NCI-H1105 (cell line): ENCODE data around the gene MOB3B.
"Not testable (repeated sequence)": the region's sequence is repeated elsewhere in the genome, so short reads cannot be mapped to it uniquely, and the experiment has no call there.

Experiments
- DNase-seq: peaks from one replicate; lab custom pipeline; 2025; lab: John Stamatoyannopoulos, UW

MOB3B gene

DNA sequence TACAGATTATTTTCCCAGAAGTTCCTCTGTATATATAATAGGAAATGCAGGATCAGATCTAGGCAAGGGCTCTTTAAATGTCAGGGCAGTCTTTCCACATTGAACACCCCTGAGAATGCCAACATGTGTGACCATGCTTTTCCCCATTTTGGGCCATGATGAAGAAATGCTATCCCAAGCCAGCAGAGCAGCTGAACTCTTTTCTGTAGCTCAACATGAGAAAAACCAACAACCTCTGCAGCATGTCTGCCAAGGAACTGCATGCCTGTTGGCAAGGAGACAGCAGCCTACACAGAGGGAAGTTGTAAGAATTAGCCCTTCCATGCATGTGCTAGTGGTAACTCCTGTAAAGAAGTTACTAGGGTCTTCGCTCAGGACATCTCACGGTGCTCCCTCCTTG is 15.1 kb downstream of the MOB3B start:
- DNase-seq = no peak

GRCh38 chr9:27511771-27512170 is 17.8 kb downstream of the MOB3B start:
- DNase-seq = no peak

DNA sequence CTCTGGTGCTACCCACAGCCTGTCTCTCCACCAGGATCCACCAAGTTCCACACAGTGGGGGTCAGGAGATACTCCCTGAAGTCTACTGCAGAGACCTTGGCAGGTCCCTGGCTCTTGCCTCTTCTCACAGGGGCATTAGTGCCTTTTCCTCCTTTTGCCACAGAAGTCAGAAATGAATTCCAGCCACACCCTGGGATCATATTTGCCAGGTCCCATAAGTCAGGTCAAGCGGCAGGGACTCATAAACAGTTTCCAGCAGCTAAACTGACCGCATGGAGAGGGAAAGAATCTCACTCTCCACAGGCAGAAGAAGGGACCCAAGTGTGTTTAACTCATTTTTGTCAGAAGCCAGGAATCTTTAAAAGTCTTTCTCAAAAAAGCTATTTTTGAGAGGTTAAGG is 18.8 kb downstream of the MOB3B start:
- DNase-seq = no peak

DNA sequence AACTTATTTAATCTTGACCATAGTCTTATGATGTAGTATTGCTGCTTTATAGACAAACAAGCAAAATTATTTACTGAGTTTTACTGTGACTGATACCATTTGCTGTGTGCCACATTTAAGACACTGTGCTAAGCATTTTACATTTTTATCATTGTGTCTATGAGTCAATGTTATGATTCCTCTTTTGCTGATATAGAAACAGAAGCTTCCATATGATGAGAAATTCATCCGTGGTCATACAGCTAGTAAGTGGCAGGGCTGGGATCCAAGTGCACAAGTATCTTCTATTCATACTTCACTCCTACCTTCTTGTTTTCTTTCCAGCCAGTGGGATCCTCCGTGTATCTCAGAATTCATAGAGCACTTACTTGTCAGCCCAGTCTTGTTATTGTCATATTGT is 22.6 kb downstream of the MOB3B start:
- DNase-seq = no peak

- no peak for DNase-seq
Observed at GRCh38 chr9:27505744-27506161, 23.9 kb downstream of the MOB3B start.

DNA sequence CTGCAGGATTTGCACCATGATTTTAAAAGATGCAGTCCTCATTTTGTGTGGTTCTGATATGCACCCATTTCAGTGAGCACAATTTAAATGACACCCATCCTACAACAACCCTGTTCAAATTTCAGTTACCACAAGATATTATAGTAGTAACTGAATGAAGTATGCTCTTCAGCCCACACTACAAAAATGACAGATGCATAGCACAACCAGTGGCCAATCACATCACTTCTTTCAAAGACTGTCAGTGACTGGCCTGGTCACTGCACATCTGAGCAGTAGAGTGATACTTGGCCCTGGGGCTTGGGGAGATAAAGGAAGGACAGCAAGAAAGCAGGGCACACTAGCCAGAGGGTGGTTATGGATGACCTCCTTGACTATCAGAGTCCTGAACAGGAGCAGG is 25.4 kb downstream of the MOB3B start:
- DNase-seq = no peak

DNA sequence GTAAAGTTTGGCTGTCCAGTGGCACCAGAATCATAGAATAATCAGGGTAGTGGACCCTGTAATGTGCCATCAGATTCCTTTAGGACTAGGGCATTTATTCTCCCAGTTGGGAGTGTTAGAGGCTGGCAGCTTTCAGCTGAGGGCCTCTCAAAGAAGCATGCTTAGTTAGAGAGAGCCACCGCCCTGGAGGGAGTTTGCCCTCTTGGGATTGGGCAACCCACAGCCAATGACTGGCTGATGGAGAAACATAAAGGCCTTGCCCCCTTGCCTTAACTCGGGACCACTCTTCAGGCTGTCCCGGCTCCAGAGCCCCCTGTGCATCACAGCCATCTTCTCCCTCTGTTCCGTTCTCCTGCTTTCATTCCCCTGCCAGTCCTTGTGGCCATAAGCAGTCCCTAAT is 26.0 kb downstream of the MOB3B start:
- DNase-seq = no peak

DNA sequence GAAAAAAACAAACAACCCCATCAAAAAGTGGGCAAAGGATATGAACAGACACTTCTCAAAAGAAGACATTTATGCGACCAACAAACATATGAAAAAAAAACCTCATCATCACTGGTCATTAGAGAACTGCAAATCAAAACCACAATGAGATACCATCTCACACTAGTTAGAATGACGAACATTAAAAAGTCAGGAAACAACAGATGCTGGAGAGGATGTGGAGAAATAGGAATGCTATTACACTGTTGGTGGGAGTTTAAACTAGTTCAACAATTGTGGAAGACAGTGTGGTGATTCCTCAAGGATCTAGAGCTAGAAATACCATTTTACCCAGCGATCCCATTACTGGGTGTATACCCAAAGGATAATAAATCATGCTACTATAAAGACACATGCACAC is 28.7 kb downstream of the MOB3B start:
- not testable (repeated sequence) for DNase-seq

DNA sequence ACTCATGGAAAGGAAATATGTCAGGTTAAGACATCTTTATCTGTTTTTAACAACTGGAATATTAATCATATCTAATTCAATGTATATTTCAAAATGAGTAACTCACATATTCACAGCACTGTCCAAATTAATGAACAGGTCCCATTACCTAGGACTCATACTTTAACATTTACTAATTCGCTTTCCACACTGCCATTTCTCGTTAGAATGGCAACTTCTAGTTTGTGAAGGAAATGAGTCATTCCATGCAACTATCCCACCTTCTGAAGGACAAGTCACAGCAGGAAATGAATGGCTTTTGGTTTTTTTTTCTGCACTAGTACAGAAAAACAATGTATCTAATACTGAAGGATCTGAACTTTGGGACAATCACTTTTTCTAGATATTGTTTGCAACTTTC is 30.2 kb downstream of the MOB3B start:
- DNase-seq = no peak

DNA sequence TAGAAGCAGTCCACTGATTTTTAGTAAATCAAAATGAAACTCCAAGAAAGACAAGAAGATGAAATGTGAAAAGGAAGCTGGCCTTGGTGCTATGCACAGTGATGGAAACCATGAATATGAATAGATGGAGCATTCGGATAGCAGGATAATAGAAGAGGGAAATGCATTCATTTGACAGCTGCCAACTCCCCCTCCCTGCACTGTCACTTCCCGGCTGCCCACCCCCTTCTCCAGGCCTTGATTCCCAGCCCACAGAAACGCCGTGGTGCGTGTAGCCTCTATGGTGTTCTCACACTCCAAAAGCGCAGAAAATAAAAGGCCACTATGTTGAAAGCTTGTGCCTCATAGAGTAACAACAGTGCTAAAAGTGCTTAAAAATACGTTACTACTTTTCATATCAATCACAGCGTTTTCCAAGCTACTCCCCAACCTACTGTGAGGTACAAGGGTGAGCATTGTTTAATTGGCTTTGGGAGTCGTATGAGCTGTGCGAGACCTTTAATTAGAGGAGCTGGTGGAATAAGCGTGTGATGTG is 31.7 kb downstream of the MOB3B start:
- DNase-seq = no peak

DNA sequence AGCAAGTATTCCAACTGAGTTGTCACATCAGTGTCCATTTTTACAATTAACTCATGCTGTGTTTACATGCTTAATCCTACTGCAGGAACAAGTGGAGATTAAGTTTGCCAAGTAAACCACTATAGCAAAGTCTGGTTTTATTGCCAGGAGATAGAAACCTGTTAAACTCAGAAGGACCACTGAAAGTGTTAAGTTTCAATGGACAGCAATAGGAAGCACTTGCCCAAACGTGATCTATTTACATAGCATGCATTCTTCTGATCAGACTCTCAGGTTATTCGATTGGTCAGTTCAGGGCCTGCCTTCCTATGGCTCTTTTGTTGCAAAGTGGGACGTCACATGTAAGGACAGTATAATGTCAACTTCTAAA is 33.5 kb downstream of the MOB3B start:
- no peak for DNase-seq

- DNase-seq = no peak
Observed at GRCh38 chr9:27495480-27496134, 34.0 kb downstream of the MOB3B start.

GRCh38 chr9:27491154-27491553 is 38.5 kb downstream of the MOB3B start:
- no peak for DNase-seq

DNA sequence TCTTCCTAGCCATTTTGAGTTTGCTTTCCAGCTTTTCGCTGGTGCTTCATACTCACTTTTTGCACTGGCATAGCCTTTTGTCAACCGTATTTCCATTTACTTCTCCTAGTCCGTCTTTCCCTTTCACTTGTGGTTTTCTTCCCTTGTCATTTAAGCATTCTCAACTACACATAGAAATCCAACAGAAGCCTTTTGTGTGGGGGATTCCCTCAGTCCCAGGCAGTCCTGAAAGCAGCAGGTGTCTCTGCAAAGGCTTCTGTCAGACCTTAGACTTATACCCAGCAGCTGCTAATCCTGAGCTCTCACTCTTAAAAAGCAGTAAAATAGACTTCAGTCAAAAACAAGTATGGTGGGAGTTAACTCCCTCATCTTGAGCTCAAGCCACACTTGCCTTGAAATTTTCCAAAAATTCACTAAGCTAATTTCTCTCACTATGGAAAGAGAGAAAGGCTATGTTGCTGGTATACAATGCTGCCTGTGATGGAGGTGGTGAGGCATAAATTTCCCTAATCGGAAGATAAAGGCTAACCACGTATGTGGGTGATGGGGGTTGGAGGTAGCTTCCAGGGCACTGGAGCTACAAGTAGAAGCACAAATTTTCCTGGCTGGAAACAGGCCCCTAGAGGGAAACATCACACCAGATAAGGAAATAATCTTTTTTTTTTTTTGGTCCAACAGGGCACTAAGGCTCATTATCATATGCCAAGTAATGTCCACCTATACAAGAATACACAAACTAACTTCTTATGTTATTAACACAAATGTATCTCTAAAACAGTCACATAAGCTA is 40.3 kb downstream of the MOB3B start:
- no peak for DNase-seq

DNA sequence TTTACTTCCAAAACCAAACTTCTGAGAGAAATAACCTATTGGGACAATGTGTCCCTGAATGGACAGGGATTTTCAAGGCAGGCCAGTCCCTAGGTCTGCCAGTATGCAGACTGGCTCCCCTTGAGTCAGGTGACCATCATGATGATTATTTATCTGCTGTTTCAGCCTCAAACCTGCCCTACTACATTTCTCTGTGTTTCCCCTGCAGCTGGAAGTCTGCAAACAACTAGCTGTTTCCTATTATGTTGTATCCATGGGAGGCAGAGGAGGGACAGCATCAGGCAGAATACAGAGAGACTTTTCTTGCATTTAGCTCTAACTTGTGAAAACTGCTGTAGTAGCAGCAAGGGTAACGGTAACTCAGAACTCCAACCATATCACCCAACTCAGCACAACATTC is 41.7 kb downstream of the MOB3B start:
- DNase-seq = no peak

- DNase-seq = no peak
Observed at GRCh38 chr9:27487128-27487640, 42.4 kb downstream of the MOB3B start.

DNA sequence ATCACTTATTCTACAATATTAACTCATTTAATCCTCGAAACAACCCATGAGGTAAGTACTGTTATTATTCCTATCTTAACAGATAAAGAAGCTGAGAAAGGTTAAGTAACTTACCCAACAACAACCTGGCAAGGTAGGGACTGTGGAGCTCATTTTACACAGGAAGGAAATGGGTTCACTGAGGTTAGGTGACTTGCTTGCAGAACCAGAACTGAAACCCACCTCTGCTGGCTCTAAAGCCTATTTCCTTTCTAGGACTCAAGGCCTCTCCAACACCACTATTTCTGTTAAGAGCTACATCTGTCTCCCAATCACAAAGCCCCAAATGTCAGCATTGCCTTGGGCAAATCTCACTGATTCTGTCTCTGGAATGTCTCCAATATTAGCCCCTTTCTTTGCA is 44.5 kb downstream of the MOB3B start:
- no peak for DNase-seq

GRCh38 chr9:27483576-27483975 is 46.0 kb downstream of the MOB3B start:
- no peak for DNase-seq

DNA sequence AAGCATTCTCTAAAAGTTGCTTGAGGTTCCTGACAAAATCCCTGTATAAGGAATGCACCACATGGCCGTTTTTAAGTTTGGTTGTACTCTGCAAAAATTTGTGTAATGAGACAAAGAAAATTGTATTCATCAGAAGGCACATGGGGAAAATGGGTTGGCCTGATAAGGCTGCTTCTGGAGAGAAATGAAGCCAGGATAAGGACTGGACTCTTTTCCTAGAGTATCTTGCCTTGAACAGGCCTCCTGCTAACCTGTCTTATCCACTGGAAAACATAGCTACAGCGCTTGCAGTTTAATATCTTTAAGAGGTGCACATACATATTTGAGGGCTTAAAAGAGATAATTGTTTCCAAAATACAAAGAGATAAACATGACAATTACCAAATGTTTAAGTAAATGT is 46.9 kb downstream of the MOB3B start:
- no peak for DNase-seq

- DNase-seq = no peak
Observed at GRCh38 chr9:27478322-27478721, 51.3 kb downstream of the MOB3B start.

DNA sequence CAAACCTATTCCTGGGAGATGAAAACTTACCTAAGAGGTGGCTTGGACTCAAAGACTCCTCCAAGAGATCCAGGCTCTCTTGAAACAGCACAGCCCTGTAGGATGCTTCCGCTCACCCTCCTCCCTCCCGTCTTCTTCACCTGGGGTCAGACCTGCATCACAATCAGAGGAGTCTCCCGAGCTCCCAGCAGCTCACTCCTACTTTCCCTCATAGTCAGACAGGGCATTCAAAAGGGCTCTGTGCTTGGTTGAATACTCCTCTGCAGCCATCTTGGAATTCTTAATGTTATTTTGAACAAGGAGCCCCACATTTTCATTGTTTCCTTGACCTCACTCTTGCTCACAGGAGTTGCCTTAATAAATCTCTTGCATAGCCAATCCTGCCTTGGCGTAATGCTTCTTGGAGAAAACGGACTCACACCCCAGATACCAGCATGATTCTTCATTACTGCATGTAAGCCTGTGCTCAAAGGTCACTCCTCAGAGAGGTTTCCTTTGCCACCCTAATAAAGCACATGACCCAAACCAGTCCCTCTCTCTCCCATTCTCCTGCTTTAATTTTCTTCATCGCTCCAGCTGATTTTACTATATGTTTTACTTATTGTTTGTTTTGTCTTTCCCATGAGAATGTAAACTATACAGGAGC is 52.6 kb downstream of the MOB3B start:
- DNase-seq = no peak

- DNase-seq = no peak
Observed at GRCh38 chr9:27475057-27475595, 54.5 kb downstream of the MOB3B start.

- no peak for DNase-seq
Observed at GRCh38 chr9:27474305-27474704, 55.3 kb downstream of the MOB3B start.
